HepG2 (cell line): ENCODE measurements around the gene LRTM2. TPM values are rescaled to one million over a fixed set of nuclear protein-coding genes. Genes with fewer than 3 reads are reported as not detected.

Experiments used
- BRCA1 ChIP-seq: sonication (generic); formaldehyde crosslinking; IDR thresholded peaks from 2 replicates; pipeline ENCODE4 v1.4.0; 2020; ENCODE audit warnings: missing genetic modification reagents
- NFATC3 ChIP-seq: sonication (generic); formaldehyde crosslinking; IDR thresholded peaks from 2 replicates; pipeline ENCODE4 v1.5.1; 2020; ENCODE audit warnings: mild to moderate bottlenecking, missing genetic modification reagents
- SOX5 ChIP-seq: IDR thresholded peaks from 2 replicates; pipeline ENCODE4 v1.6.1; 2016; ENCODE audit warnings: borderline replicate concordance
- SP4 ChIP-seq: sonication (generic); formaldehyde crosslinking; IDR thresholded peaks from 2 replicates; pipeline ENCODE4 v1.8.1; 2023; ENCODE audit warnings: mild to moderate bottlenecking, missing genetic modification reagents
- ZFP90 ChIP-seq: sonication (generic); formaldehyde crosslinking; IDR thresholded peaks from 2 replicates; pipeline ENCODE4 v1.8.0; 2022; ENCODE audit warnings: missing genetic modification reagents, mild to moderate bottlenecking, inconsistent platforms, borderline replicate concordance
- ZNF550 ChIP-seq: sonication (generic); formaldehyde crosslinking; IDR thresholded peaks from 2 replicates; pipeline ENCODE4 v1.4.0; 2020; ENCODE audit warnings: mild to moderate bottlenecking, missing genetic modification reagents, borderline replicate concordance
- polyA plus RNA-seq, 8 experiments: library from polyadenylated mRNA; depleted of rRNA in 3 of 8; stranded (reverse) in 7 of 8; unstranded in 1 of 8; fragments of >200 nt; fragmentation: Illumina TruSeq in 4 of 8; extraction: Trizol in 4 of 8; gene quantifications; 2 replicates each; pipeline versions ENCODE4 v1.2.1 to v1.2.3, GENCODE V29; 2011 to 2016; ENCODE audit warnings: low read depth in 4 of 8, missing spikeins in 1 of 8, mixed read lengths in 1 of 8; ENCODE audit not compliant: insufficient read depth in 1 of 8
- total RNA-seq, 5 experiments: library from RNA; depleted of rRNA; stranded (reverse); fragments of >200 nt; fragmentation: Illumina TruSeq; extraction: Trizol; gene quantifications; 2 replicates each; pipeline ENCODE4 v1.2.3, GENCODE V29; 2016; ENCODE audit warnings: low read depth in 1 of 5
- TF ChIP-seq, protein P1 (sequence below): sonication (generic); formaldehyde crosslinking; IDR thresholded peaks from 2 replicates; pipeline ENCODE4 v1.4.0; 2020; ENCODE audit warnings: mild to moderate bottlenecking, missing genetic modification reagents
- TF ChIP-seq, protein P2 (sequence below): sonication (generic); formaldehyde crosslinking; IDR thresholded peaks from 2 replicates; pipeline ENCODE4 v1.9.0; 2021; ENCODE audit warnings: missing genetic modification reagents, borderline replicate concordance
- TF ChIP-seq, protein P3 (sequence below): sonication (generic); formaldehyde crosslinking; IDR thresholded peaks from 2 replicates; pipeline ENCODE4 v1.9.0; 2022; ENCODE audit warnings: low read depth, missing genetic modification reagents
- TF ChIP-seq, protein P4 (sequence below): sonication (generic); formaldehyde crosslinking; IDR thresholded peaks from 2 replicates; pipeline ENCODE4 v1.4.0; 2020; ENCODE audit warnings: missing genetic modification reagents
- TF ChIP-seq, protein P5 (sequence below): sonication (generic); formaldehyde crosslinking; IDR thresholded peaks from 2 replicates; pipeline ENCODE4 v1.4.0; 2020; ENCODE audit warnings: missing genetic modification reagents

LRTM2 gene
- total and polyA plus RNA-seq, 2 of the 13 experiments (the other 11 are each of a cell fraction or from before 2014, with no cell fraction given) = 0.09 TPM; not detected in 1

DNA sequence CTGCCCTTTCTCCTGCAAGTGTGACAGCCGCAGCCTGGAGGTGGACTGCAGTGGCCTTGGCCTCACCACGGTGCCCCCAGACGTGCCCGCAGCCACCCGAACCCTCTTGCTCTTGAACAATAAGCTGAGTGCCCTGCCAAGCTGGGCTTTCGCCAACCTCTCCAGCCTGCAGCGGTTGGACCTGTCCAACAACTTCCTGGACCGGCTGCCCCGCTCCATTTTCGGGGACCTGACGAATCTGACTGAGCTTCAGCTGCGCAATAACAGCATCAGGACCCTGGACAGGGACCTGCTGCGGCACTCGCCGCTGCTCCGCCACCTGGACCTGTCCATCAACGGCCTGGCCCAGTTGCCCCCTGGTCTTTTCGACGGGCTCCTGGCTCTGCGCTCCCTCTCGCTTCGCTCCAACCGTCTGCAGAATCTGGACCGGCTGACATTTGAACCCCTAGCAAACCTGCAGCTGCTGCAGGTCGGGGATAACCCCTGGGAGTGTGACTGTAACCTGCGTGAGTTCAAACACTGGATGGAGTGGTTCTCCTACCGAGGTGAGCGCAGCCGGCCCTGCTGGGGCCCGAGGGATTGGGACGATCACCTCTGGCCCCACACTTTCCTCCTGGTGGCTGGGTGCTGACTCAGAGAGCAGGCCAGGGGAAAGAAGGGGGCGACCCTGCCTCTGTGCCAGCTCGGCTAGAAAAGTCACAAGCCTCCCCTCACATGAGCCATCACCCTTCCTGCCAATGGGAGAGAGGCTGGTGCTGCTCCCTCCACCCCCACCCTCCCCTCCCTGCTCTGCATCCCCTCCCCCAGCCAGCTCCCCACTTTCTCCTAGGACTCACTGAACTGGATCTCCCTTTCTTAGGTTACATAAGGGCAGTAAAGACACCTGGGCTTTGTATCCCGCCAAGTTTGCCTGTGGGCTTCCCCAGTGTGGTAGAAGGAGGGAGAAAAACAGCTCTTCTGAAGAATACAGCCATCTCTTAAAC, 10.9 kb downstream of the LRTM2 start (continued):
- TF ChIP-seq, protein P1, sequence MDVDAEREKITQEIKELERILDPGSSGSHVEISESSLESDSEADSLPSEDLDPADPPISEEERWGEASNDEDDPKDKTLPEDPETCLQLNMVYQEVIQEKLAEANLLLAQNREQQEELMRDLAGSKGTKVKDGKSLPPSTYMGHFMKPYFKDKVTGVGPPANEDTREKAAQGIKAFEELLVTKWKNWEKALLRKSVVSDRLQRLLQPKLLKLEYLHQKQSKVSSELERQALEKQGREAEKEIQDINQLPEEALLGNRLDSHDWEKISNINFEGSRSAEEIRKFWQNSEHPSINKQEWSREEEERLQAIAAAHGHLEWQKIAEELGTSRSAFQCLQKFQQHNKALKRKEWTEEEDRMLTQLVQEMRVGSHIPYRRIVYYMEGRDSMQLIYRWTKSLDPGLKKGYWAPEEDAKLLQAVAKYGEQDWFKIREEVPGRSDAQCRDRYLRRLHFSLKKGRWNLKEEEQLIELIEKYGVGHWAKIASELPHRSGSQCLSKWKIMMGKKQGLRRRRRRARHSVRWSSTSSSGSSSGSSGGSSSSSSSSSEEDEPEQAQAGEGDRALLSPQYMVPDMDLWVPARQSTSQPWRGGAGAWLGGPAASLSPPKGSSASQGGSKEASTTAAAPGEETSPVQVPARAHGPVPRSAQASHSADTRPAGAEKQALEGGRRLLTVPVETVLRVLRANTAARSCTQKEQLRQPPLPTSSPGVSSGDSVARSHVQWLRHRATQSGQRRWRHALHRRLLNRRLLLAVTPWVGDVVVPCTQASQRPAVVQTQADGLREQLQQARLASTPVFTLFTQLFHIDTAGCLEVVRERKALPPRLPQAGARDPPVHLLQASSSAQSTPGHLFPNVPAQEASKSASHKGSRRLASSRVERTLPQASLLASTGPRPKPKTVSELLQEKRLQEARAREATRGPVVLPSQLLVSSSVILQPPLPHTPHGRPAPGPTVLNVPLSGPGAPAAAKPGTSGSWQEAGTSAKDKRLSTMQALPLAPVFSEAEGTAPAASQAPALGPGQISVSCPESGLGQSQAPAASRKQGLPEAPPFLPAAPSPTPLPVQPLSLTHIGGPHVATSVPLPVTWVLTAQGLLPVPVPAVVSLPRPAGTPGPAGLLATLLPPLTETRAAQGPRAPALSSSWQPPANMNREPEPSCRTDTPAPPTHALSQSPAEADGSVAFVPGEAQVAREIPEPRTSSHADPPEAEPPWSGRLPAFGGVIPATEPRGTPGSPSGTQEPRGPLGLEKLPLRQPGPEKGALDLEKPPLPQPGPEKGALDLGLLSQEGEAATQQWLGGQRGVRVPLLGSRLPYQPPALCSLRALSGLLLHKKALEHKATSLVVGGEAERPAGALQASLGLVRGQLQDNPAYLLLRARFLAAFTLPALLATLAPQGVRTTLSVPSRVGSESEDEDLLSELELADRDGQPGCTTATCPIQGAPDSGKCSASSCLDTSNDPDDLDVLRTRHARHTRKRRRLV (CRISPR knock-in tag) = no peak
- TF ChIP-seq, protein P2, sequence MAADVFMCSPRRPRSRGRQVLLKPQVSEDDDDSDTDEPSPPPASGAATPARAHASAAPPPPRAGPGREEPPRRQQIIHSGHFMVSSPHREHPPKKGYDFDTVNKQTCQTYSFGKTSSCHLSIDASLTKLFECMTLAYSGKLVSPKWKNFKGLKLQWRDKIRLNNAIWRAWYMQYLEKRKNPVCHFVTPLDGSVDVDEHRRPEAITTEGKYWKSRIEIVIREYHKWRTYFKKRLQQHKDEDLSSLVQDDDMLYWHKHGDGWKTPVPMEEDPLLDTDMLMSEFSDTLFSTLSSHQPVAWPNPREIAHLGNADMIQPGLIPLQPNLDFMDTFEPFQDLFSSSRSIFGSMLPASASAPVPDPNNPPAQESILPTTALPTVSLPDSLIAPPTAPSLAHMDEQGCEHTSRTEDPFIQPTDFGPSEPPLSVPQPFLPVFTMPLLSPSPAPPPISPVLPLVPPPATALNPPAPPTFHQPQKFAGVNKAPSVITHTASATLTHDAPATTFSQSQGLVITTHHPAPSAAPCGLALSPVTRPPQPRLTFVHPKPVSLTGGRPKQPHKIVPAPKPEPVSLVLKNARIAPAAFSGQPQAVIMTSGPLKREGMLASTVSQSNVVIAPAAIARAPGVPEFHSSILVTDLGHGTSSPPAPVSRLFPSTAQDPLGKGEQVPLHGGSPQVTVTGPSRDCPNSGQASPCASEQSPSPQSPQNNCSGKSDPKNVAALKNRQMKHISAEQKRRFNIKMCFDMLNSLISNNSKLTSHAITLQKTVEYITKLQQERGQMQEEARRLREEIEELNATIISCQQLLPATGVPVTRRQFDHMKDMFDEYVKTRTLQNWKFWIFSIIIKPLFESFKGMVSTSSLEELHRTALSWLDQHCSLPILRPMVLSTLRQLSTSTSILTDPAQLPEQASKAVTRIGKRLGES (CRISPR knock-in tag) = peak; percentile 72; the same call in 1 of the 2 replicates
- TF ChIP-seq, protein P3, sequence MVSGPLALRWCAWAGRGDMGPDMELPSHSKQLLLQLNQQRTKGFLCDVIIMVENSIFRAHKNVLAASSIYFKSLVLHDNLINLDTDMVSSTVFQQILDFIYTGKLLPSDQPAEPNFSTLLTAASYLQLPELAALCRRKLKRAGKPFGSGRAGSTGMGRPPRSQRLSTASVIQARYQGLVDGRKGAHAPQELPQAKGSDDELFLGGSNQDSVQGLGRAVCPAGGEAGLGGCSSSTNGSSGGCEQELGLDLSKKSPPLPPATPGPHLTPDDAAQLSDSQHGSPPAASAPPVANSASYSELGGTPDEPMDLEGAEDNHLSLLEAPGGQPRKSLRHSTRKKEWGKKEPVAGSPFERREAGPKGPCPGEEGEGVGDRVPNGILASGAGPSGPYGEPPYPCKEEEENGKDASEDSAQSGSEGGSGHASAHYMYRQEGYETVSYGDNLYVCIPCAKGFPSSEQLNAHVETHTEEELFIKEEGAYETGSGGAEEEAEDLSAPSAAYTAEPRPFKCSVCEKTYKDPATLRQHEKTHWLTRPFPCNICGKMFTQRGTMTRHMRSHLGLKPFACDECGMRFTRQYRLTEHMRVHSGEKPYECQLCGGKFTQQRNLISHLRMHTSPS (CRISPR knock-in tag) = no peak
- peak; percentile 55; the same call in 1 of the 2 replicates for TF ChIP-seq SOX5
- no peak for TF ChIP-seq NFATC3 (CRISPR knock-in tag)
- TF ChIP-seq ZNF550 (CRISPR knock-in tag) = no peak
- TF ChIP-seq, protein P4, sequence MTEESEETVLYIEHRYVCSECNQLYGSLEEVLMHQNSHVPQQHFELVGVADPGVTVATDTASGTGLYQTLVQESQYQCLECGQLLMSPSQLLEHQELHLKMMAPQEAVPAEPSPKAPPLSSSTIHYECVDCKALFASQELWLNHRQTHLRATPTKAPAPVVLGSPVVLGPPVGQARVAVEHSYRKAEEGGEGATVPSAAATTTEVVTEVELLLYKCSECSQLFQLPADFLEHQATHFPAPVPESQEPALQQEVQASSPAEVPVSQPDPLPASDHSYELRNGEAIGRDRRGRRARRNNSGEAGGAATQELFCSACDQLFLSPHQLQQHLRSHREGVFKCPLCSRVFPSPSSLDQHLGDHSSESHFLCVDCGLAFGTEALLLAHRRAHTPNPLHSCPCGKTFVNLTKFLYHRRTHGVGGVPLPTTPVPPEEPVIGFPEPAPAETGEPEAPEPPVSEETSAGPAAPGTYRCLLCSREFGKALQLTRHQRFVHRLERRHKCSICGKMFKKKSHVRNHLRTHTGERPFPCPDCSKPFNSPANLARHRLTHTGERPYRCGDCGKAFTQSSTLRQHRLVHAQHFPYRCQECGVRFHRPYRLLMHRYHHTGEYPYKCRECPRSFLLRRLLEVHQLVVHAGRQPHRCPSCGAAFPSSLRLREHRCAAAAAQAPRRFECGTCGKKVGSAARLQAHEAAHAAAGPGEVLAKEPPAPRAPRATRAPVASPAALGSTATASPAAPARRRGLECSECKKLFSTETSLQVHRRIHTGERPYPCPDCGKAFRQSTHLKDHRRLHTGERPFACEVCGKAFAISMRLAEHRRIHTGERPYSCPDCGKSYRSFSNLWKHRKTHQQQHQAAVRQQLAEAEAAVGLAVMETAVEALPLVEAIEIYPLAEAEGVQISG (CRISPR knock-in tag) = peak; percentile 77
- peak; percentile 74; the same call in 1 of the 2 replicates for TF ChIP-seq ZFP90
- TF ChIP-seq, protein P5, sequence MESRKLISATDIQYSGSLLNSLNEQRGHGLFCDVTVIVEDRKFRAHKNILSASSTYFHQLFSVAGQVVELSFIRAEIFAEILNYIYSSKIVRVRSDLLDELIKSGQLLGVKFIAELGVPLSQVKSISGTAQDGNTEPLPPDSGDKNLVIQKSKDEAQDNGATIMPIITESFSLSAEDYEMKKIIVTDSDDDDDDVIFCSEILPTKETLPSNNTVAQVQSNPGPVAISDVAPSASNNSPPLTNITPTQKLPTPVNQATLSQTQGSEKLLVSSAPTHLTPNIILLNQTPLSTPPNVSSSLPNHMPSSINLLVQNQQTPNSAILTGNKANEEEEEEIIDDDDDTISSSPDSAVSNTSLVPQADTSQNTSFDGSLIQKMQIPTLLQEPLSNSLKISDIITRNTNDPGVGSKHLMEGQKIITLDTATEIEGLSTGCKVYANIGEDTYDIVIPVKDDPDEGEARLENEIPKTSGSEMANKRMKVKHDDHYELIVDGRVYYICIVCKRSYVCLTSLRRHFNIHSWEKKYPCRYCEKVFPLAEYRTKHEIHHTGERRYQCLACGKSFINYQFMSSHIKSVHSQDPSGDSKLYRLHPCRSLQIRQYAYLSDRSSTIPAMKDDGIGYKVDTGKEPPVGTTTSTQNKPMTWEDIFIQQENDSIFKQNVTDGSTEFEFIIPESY (CRISPR knock-in tag) = peak; percentile 34; the same call in 1 of the 2 replicates
- TF ChIP-seq BRCA1 (CRISPR knock-in tag) = peak; percentile 91; the same call in 1 of the 2 replicates
- no peak for TF ChIP-seq SP4
